ENCODE measurements around the gene KREMEN2.

Gene KREMEN2

DNA sequence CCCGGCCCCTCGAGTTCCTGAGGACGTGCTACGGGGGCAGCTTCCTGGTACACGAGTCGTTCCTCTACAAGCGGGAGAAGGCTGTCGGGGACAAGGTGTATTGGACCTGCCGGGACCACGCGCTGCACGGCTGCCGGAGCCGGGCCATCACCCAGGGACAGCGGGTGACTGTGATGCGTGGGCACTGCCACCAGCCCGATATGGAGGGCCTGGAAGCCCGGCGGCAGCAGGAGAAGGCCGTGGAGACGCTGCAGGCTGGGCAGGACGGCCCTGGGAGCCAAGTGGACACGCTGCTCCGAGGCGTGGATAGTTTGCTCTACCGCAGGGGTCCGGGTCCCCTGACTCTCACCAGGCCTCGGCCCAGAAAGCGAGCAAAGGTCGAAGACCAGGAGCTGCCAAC lies 30.9 kb upstream of the KREMEN2 start:
- DNase-seq (ENCODE audit: low read depth): no peak

DNA sequence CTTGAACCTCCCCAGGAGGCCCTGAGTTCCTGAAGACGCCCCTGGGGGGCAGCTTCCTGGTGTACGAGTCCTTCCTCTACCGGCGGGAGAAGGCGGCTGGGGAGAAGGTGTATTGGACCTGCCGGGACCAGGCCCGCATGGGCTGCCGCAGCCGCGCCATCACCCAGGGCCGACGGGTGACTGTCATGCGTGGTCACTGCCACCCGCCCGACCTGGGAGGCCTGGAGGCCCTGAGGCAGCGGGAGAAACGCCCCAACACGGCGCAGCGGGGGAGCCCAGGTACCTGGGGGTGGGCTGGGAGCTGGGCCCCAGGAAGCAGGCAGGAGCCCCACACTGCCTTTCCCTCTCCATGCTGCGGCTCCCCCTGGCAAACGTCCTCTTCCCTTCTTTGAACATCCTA lies 30.4 kb upstream of the KREMEN2 start:
- no peak for DNase-seq (ENCODE audit: low read depth)
- TF ChIP-seq, protein P1, sequence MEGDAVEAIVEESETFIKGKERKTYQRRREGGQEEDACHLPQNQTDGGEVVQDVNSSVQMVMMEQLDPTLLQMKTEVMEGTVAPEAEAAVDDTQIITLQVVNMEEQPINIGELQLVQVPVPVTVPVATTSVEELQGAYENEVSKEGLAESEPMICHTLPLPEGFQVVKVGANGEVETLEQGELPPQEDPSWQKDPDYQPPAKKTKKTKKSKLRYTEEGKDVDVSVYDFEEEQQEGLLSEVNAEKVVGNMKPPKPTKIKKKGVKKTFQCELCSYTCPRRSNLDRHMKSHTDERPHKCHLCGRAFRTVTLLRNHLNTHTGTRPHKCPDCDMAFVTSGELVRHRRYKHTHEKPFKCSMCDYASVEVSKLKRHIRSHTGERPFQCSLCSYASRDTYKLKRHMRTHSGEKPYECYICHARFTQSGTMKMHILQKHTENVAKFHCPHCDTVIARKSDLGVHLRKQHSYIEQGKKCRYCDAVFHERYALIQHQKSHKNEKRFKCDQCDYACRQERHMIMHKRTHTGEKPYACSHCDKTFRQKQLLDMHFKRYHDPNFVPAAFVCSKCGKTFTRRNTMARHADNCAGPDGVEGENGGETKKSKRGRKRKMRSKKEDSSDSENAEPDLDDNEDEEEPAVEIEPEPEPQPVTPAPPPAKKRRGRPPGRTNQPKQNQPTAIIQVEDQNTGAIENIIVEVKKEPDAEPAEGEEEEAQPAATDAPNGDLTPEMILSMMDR (IDR thresholded peaks at IDR 0.05; ENCODE audit: insufficient read depth, low read depth, low read length, missing control alignments): no peak
- no peak overlapping the region for H3K4me3 ChIP-seq (ENCODE audit: low read depth, low read length)

More for the DNA sequence above, 30.9 kb upstream of the KREMEN2 start:
- TF ChIP-seq, protein P1 (IDR thresholded peaks at IDR 0.05; ENCODE audit: insufficient read depth, low read depth, low read length, missing control alignments): no peak
- H3K4me3 ChIP-seq (ENCODE audit: low read depth, low read length): no peak overlapping the region

DNA sequence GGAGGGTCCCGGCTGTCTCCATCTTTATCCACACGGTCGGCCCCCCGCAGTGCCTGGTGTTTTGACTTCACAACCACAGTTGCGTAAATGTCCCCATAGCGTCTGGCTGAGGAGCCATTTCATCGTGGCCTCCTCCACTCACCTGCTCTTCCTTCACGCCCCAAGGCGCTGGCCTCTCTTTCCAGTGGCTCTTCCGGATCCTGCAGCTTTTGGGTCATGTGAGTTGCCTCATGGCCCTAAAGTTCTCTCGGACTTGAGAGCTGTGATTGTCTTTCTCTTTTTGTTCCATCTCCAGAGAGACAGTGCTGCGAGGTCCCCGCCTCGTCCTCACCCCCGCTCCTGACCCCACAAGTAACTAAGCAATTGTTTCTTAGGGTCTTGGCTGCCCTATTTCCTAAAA lies 29.6 kb upstream of the KREMEN2 start:
- no peak overlapping the region for H3K4me3 ChIP-seq (ENCODE audit: low read depth, low read length)
- TF ChIP-seq, protein P1 (IDR thresholded peaks at IDR 0.05; ENCODE audit: insufficient read depth, low read depth, low read length, missing control alignments): no peak
- no peak for DNase-seq (ENCODE audit: low read depth)

DNA sequence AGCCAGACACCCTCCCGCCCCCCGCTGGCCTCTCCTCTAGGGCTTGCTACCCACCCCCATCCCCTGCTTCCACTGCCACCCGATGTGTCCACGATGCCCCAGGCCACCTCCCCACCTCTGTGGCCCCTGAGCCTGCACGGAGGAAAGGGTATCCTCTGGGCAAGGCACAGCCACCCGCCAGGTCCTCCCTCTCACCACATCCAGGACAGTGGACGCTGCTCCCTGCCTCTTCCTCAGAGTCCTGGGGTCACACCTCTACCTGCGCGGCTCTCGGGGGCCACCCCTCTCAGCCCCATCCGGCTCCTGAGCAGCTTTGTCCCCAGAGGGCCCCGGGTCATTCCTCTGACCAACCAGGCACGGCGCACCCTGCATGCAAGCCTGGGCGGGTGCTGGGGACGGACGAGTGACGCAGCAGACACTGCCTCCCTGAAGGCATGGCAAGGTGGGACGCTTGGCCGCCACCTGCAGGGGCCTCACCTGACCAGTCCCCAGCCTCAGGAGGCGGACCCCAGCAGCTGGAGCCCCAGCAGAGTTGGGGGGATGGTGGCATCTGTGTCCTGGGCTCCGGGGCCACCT lies 27.6 kb upstream of the KREMEN2 start:
- DNase-seq (ENCODE audit: low read depth): no peak
- TF ChIP-seq, protein P1 (IDR thresholded peaks at IDR 0.05; ENCODE audit: insufficient read depth, low read depth, low read length, missing control alignments): no peak
- no peak overlapping the region for H3K4me3 ChIP-seq (ENCODE audit: low read depth, low read length)

DNA sequence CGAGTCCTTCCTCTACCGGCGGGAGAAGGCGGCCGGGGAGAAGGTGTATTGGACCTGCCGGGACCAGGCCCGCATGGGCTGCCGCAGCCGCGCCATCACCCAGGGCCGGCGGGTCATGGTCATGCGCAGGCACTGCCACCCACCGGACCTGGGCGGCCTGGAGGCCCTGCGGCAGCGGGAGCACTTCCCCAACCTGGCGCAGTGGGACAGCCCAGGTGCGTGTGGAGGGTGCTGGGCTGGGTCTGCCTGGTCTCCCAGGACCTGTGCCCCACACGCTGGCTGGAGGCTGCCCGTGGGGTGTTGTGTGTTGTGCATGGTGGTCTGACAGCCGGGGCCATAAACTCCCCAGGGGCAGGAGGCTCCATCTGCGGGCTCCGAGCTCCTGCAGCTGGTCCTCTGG lies 26.9 kb upstream of the KREMEN2 start:
- DNase-seq (ENCODE audit: low read depth): no peak
- H3K4me3 ChIP-seq (ENCODE audit: low read depth, low read length): no peak overlapping the region
- TF ChIP-seq, protein P1 (IDR thresholded peaks at IDR 0.05; ENCODE audit: insufficient read depth, low read depth, low read length, missing control alignments): no peak

DNA sequence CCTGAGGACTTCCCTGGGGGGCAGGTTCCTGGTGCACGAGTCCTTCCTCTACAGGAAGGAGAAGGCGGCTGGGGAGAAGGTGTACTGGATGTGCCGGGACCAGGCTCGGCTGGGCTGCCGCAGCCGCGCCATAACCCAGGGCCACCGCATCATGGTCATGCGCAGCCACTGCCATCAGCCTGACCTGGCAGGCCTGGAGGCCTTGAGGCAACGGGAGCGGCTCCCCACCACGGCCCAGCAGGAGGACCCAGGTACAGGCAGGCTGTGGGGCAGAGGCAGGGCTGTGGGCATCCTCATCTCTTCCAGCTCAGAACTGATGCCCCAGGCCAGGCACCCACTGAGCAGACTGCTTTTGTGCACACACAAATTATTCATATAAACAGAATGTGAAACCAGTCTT lies 25.9 kb upstream of the KREMEN2 start:
- TF ChIP-seq, protein P1 (IDR thresholded peaks at IDR 0.05; ENCODE audit: insufficient read depth, low read depth, low read length, missing control alignments): no peak
- no peak overlapping the region for H3K4me3 ChIP-seq (ENCODE audit: low read depth, low read length)
- no peak for DNase-seq (ENCODE audit: low read depth)

DNA sequence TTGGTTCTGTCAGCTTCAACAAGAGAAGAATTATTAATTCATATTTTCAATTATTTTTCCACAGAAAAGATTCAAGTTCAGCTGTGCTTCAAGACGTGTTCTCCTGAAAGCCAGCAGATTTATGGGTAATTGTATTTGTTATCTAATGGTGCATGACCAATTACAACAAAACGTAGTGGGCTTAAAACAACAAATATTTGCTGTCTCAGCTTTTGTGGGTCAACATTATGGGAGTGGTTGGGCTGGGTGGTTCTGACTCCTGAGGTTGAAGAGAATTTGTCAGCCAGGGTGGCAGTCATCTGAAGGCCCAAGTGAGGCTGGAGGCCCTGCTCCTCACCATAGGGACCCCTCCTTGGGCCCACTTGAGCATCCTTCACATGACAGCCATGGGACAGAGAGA lies 24.1 kb upstream of the KREMEN2 start:
- TF ChIP-seq, protein P1 (IDR thresholded peaks at IDR 0.05; ENCODE audit: insufficient read depth, low read depth, low read length, missing control alignments): no peak
- DNase-seq (ENCODE audit: low read depth): no peak
- no peak overlapping the region for H3K4me3 ChIP-seq (ENCODE audit: low read depth, low read length)

Measured in GM12865 (cell line).